ENCODE data around the gene SCGB3A2. TPM values are rescaled to one million over a fixed set of nuclear protein-coding genes. Genes with fewer than 3 reads are reported as not detected.
"Not testable (repeated sequence)": the region's sequence is repeated elsewhere in the genome, so short reads cannot be mapped to it uniquely, and the experiment has no call there.

The SCGB3A2 gene
- polyA plus RNA-seq, 1 experiment, result not detected

DNA sequence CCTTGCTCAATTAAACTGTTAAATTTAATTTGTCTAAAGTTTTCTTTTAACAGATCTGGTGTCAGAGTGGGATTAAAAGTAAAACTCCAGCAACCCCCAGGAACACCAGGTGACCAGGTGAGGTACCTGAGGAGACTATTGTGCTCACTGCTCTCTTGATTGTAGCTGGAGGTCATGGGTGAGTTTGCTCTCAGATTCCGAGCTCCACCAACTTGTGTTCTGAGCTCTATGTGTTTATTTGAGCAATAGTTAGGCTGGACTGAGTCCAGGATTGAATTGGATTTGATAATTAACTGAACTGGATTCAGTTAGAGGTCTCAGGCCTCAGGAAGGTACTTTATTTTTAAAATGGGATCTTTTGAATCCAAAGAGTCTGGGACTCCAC, 17.9 kb upstream of the SCGB3A2 start:
- ChIA-PET CTCF (no interaction called here), POLR2A (interaction anchor here (0.6 kb wide), 1 partner anchor 79 kb away, joined by 4 read pairs; no protein-coding TSS in a partner anchor)
- Histone ChIP-seq H3K36me3 (ENCODE audit: control insufficient read depth, insufficient read depth, low read length) (no peaks in the 10 kb centered on the region), H3K4me3 (ENCODE audit: low read depth, low read length) (no peak overlapping the region), H3K27me3 (ENCODE audit: control insufficient read depth, insufficient read depth, low read length) (no peaks in the 10 kb centered on the region)
- TF ChIP-seq CTCF (IDR thresholded peaks at IDR 0.05; ENCODE audit: insufficient read depth, low read depth, low read length), result no peak
- DNase-seq (ENCODE audit: low read depth), result no peak

GRCh38 chr5:147863454-147864158, 14.9 kb upstream of the SCGB3A2 start:
- no peak for DNase-seq (ENCODE audit: low read depth)
- no peaks in the 10 kb centered on the region for H3K36me3 ChIP-seq (ENCODE audit: control insufficient read depth, insufficient read depth, low read length)
- TF ChIP-seq CTCF (IDR thresholded peaks at IDR 0.05; ENCODE audit: insufficient read depth, low read depth, low read length), result no peak
- CTCF ChIA-PET, result interaction anchor here (0.7 to 1.0 kb wide), 2 partner anchors 13 to 235 kb away, joined by 3 read pairs; no protein-coding TSS in a partner anchor
- POLR2A ChIA-PET, result no interaction called here
- H3K27me3 ChIP-seq (ENCODE audit: control insufficient read depth, insufficient read depth, low read length), result no peaks in the 10 kb centered on the region
- no peak overlapping the region for H3K4me3 ChIP-seq (ENCODE audit: low read depth, low read length)

GRCh38 chr5:147869112-147869511, 9.4 kb upstream of the SCGB3A2 start:
- TF ChIP-seq CTCF (IDR thresholded peaks at IDR 0.05; ENCODE audit: insufficient read depth, low read depth, low read length), result no peak
- H3K4me3 ChIP-seq (ENCODE audit: low read depth, low read length), result no peak overlapping the region
- CTCF ChIA-PET, result no interaction called here
- H3K27me3 ChIP-seq (ENCODE audit: control insufficient read depth, insufficient read depth, low read length), result no peaks in the 10 kb centered on the region
- POLR2A ChIA-PET, result no interaction called here
- DNase-seq (ENCODE audit: low read depth), result no peak
- no peaks in the 10 kb centered on the region for H3K36me3 ChIP-seq (ENCODE audit: control insufficient read depth, insufficient read depth, low read length)

DNA sequence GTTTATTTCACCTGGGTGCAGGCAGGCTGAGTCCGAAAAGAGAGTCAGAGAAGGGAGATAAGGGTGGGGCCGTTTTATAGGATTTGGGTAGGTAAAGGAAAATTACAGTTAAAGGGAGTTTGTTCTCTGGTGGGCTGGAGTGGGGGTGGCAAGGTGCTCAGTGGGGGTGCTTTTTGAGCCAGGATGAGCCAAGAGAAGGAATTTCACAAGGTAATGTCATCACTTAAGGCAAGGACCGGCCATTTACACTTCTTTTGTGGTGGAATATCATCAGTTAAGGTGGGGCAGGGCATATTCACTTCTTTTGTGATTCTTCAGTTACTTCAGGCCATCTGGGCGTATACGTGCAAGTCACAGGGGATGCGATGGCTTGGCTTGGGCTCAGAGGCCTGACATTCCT, 8.6 kb upstream of the SCGB3A2 start:
- DNase-seq (ENCODE audit: low read depth); H3K27me3 ChIP-seq (ENCODE audit: control insufficient read depth, insufficient read depth, low read length); CTCF ChIA-PET; H3K4me3 ChIP-seq (ENCODE audit: low read depth, low read length); H3K36me3 ChIP-seq (ENCODE audit: control insufficient read depth, insufficient read depth, low read length); POLR2A ChIA-PET: not testable (repeated sequence)

GRCh38 chr5:147871980-147872549, 6.4 kb upstream of the SCGB3A2 start:
- POLR2A ChIA-PET, CTCF ChIA-PET: not testable (repeated sequence)

DNA sequence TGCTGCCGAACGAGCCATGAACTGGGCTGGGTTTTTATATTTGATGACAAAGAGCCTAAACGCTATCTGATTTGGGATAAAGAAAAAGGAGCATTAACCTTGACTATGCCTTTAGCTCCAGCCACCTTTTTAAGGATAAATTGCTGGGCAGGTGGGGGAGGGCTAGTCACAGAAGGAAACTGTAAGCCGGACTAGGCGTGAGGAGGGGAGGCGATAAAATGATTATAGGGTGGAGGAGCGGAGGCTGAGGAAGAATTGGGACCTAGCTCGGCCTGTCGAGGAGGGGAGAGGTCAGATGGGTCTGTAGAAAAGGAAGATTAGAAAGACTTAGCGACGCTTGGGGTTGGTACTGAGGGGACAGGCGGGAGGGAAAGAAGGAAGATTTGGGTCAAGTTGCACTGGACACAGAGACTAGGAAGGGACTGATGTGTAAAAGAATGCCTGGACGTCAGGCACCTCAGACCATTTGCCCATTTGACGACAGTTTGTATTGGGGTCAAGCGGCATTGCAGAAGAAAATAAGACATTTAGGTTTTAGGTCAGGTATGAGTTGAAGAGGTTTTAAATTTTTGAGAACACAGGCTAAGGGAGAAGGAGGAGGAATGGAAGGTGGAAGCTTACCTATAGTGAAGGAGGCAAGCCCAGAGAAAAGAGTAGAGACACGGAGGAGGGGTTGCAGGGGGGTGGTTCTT, 5.6 kb upstream of the SCGB3A2 start:
- DNase-seq (ENCODE audit: low read depth); CTCF ChIA-PET: not testable (repeated sequence)

More at GRCh38 chr5:147871980-147872549, 6.4 kb upstream of the SCGB3A2 start:
- H3K4me3 ChIP-seq (ENCODE audit: low read depth, low read length); H3K27me3 ChIP-seq (ENCODE audit: control insufficient read depth, insufficient read depth, low read length); DNase-seq (ENCODE audit: low read depth); H3K36me3 ChIP-seq (ENCODE audit: control insufficient read depth, insufficient read depth, low read length): not testable (repeated sequence)

GRCh38 chr5:147874118-147874875, 4.2 kb upstream of the SCGB3A2 start:
- POLR2A ChIA-PET; DNase-seq (ENCODE audit: low read depth); H3K36me3 ChIP-seq (ENCODE audit: control insufficient read depth, insufficient read depth, low read length); H3K27me3 ChIP-seq (ENCODE audit: control insufficient read depth, insufficient read depth, low read length); CTCF ChIA-PET; H3K4me3 ChIP-seq (ENCODE audit: low read depth, low read length): not testable (repeated sequence)

More for the DNA sequence above, 5.6 kb upstream of the SCGB3A2 start:
- POLR2A ChIA-PET; H3K36me3 ChIP-seq (ENCODE audit: control insufficient read depth, insufficient read depth, low read length); H3K27me3 ChIP-seq (ENCODE audit: control insufficient read depth, insufficient read depth, low read length); H3K4me3 ChIP-seq (ENCODE audit: low read depth, low read length): not testable (repeated sequence)
